HCT116 (cell line): ENCODE data around the gene DYNLT2B. TPM values are rescaled to one million over a fixed set of nuclear protein-coding genes. Genes with fewer than 3 reads are reported as not detected.

Experiments
- ATAC-seq: fragments of 200-7000 bp; cut with Tn5 transposase; 2 replicates; pipeline ENCODE4 v1.9.1; 2020; ENCODE audit warnings: mild to moderate bottlenecking, moderate library complexity
- BruUV-seq: library from RNA; stranded (reverse); fragments of 400-500 nt; replicated peaks from 2 replicates; lab custom pipeline; 2021; lab: Mats Ljungman, UMichigan
- CTCF ChIA-PET: fragments of 300-600 bp; sonication (Branson Sonifier 250); formaldehyde crosslinking; loops from one replicate; lab custom pipeline; 2021; ENCODE audit warnings: antibody characterized with exemption; lab: Charles Lee
- POLR2A ChIA-PET: fragments of 300-600, 350-600 bp; sonication (Branson Sonifier 250); formaldehyde crosslinking; loops from one replicate; lab custom pipeline; 2021; ENCODE audit warnings: antibody characterized with exemption; lab: Charles Lee
- RAD21 ChIA-PET, 2 experiments: fragments of 300-600 bp; sonication (Branson Sonifier 250); formaldehyde crosslinking; loops; one replicate each; lab custom pipeline; 2023; ENCODE audit warnings: low total read pairs in 2 of 2; ENCODE audit not compliant: uncharacterized antibody in 2 of 2, unreplicated experiment in 2 of 2, low non-redundant PET in 1 of 2; lab: Charles Lee
- DNase-seq: peaks from one replicate; pipeline ENCODE4 v3.0.0-alpha.2; 2010; ENCODE audit warnings: low read depth, low spot score
- H2AFZ ChIP-seq: fragments of 200-600 bp; shearing (Covaris generic), sonication (generic); 2 replicates; pipeline ENCODE4 v1.6.1; 2017; ENCODE audit warnings: low read depth, mixed run types, mixed read lengths, antibody characterized with exemption, low read length; ENCODE audit not compliant: poor library complexity, severe bottlenecking
- H3K27ac ChIP-seq: 2 replicates; pipeline ENCODE4 v1.5.1; 2012; ENCODE audit warnings: low read depth, low read length
- H3K27me3 ChIP-seq: fragments of 200-600 bp; sonication (generic); 2 replicates; pipeline ENCODE4 v1.6.1; 2016; ENCODE audit warnings: mixed run types, low read length, mixed read lengths; ENCODE audit not compliant: insufficient read depth
- H3K36me3 ChIP-seq, 2 experiments: fragments of 200-500 bp in 1 of 2; fragments of 200-600 bp in 1 of 2; sonication (Bioruptor generic) in 1 of 2; sonication (generic) in 1 of 2; 2 replicates each; pipeline versions ENCODE4 v1.5.1 to v1.6.1; 2014 to 2016; ENCODE audit warnings: low read length in 2 of 2, inconsistent platforms in 1 of 2, mixed read lengths in 1 of 2, mixed run types in 1 of 2; ENCODE audit not compliant: insufficient read depth in 2 of 2, control insufficient read depth in 1 of 2
- H3K4me1 ChIP-seq, 2 experiments: fragments of 200-600 bp in 1 of 2; sonication (generic) in 1 of 2; 2 replicates each; pipeline versions ENCODE4 v1.5.1 to v1.6.1; 2012 to 2017; ENCODE audit warnings: low read length in 2 of 2, inconsistent platforms in 1 of 2, mild to moderate bottlenecking in 1 of 2, mixed read lengths in 1 of 2, mixed run types in 1 of 2, moderate library complexity in 1 of 2; ENCODE audit not compliant: insufficient read depth in 2 of 2, control insufficient read depth in 1 of 2
- H3K4me2 ChIP-seq: fragments of 200-600 bp; sonication (generic); 2 replicates; pipeline ENCODE4 v1.6.1; 2017; ENCODE audit warnings: mixed run types, low read length, mixed read lengths
- H3K4me3 ChIP-seq, 2 experiments: fragments of 200-600 bp in 1 of 2; sonication (generic) in 1 of 2; replicated peaks in 1 of 2; 2 replicates each; pipeline ENCODE4 v1.5.1; 2011 to 2016; ENCODE audit warnings: low read length in 2 of 2, control low read depth in 1 of 2, low read depth in 1 of 2, mild to moderate bottlenecking in 1 of 2, mixed read lengths in 1 of 2, mixed run types in 1 of 2
- H3K79me2 ChIP-seq: fragments of 200-600 bp; sonication (generic); 2 replicates; pipeline ENCODE4 v1.6.1; 2017; ENCODE audit warnings: mild to moderate bottlenecking, mixed run types, low read length, moderate library complexity, mixed read lengths; ENCODE audit not compliant: insufficient read depth
- H3K9ac ChIP-seq: fragments of 200-600 bp; sonication (generic); 2 replicates; pipeline ENCODE4 v1.6.1; 2016; ENCODE audit warnings: low read length, mixed read lengths
- H3K9me2 ChIP-seq: fragments of 200-600 bp; sonication (generic), shearing (Covaris generic); 2 replicates; pipeline ENCODE4 v1.6.1; 2017; ENCODE audit warnings: mixed run types, mild to moderate bottlenecking, moderate library complexity; ENCODE audit not compliant: insufficient read depth
- H3K9me3 ChIP-seq, 2 experiments: fragments of 200-500 bp in 1 of 2; fragments of 200-600 bp in 1 of 2; sonication (Bioruptor generic) in 1 of 2; sonication (generic) in 1 of 2; 2 replicates each; pipeline ENCODE4 v1.6.1; 2014 to 2017; ENCODE audit warnings: low read length in 2 of 2, mixed read lengths in 2 of 2, inconsistent platforms in 1 of 2, low read depth in 1 of 2, mild to moderate bottlenecking in 1 of 2, mixed run types in 1 of 2, moderate library complexity in 1 of 2; ENCODE audit not compliant: control insufficient read depth in 1 of 2, insufficient read depth in 1 of 2
- H4K20me1 ChIP-seq: fragments of 200-600 bp; sonication (generic), shearing (Covaris generic); 2 replicates; pipeline ENCODE4 v1.6.1; 2017; ENCODE audit warnings: mixed run types, mild to moderate bottlenecking, moderate library complexity; ENCODE audit not compliant: insufficient read depth
- CBX3 ChIP-seq: IDR thresholded peaks from 2 replicates; pipeline ENCODE4 v1.6.1; 2012; ENCODE audit warnings: low read depth
- CEBPB ChIP-seq: IDR thresholded peaks from 2 replicates; pipeline ENCODE4 v1.6.1; 2012; ENCODE audit warnings: low read depth
- EGR1 ChIP-seq: IDR thresholded peaks from 2 replicates; pipeline ENCODE4 v1.6.1; 2012; ENCODE audit warnings: low read depth
- EZH2phosphoT487 ChIP-seq: fragments of 200-600 bp; IDR thresholded peaks from 2 replicates; pipeline ENCODE4 v1.6.1; 2018; ENCODE audit warnings: antibody characterized with exemption, borderline replicate concordance
- FOSL1 ChIP-seq: IDR thresholded peaks from 2 replicates; pipeline ENCODE4 v1.6.1; 2012; ENCODE audit warnings: low read depth
- JUND ChIP-seq: IDR thresholded peaks from 2 replicates; pipeline ENCODE4 v1.6.1; 2012
- MAX ChIP-seq: IDR thresholded peaks from 2 replicates; pipeline ENCODE4 v1.6.1; 2012
- POLR2A ChIP-seq: IDR thresholded peaks from 2 replicates; pipeline ENCODE4 v1.7.0; 2011; ENCODE audit warnings: borderline replicate concordance; ENCODE audit not compliant: insufficient read depth, insufficient read length; ENCODE audit errors: extremely low read depth
- RAD21 ChIP-seq: IDR thresholded peaks from 2 replicates; pipeline ENCODE4 v1.6.1; 2012; ENCODE audit warnings: low read depth, mild to moderate bottlenecking
- REST ChIP-seq: IDR thresholded peaks from 2 replicates; pipeline ENCODE4 v1.6.1; 2012; ENCODE audit warnings: low read depth
- SIN3A ChIP-seq: IDR thresholded peaks from 2 replicates; pipeline ENCODE4 v1.6.1; 2012; ENCODE audit warnings: low read depth
- SRF ChIP-seq: IDR thresholded peaks from 2 replicates; pipeline ENCODE4 v1.6.1; 2012; ENCODE audit warnings: low read depth
- TCF7L2 ChIP-seq: IDR thresholded peaks from 2 replicates; pipeline ENCODE4 v1.7.0; 2011; ENCODE audit warnings: borderline replicate concordance, inconsistent platforms; ENCODE audit not compliant: insufficient read depth, insufficient read length; ENCODE audit errors: extremely low read depth
- YY1 ChIP-seq: IDR thresholded peaks from 2 replicates; pipeline ENCODE4 v1.6.1; 2011; ENCODE audit warnings: low read length, low read depth, moderate library complexity, mild to moderate bottlenecking; ENCODE audit not compliant: insufficient replicate concordance; ENCODE audit errors: extremely low read depth
- ZBTB33 ChIP-seq: IDR thresholded peaks from 2 replicates; pipeline ENCODE4 v1.6.1; 2011; ENCODE audit warnings: mild to moderate bottlenecking, low read length, moderate library complexity; ENCODE audit not compliant: insufficient replicate concordance; ENCODE audit errors: extremely low read depth
- ZNF274 ChIP-seq: fragments of 200-500 bp; sonication (Bioruptor generic); IDR thresholded peaks from 2 replicates; pipeline ENCODE4 v1.6.1; 2014; ENCODE audit warnings: mild to moderate bottlenecking, low read depth, low read length, inconsistent platforms
- intact Hi-C: fragments of 100-400 bp; cut with micrococcal nuclease; formaldehyde crosslinking; loops from 2 replicates; pipeline ENCODE4 v1.10.0; 2022
- total RNA-seq: library from RNA; stranded (reverse); gene quantifications from one replicate; pipeline ENCODE4 v1.2.1, GENCODE V29; 2021; ENCODE audit not compliant: unreplicated experiment
- TF ChIP-seq, protein P1 (sequence below): IDR thresholded peaks from 2 replicates; pipeline ENCODE4 v1.6.1; 2012
- TF ChIP-seq, protein P2 (sequence below), 3 experiments: fragments of 200-600 bp in 1 of 3; sonication (generic) in 1 of 3; IDR thresholded peaks in 2 of 3; conservative IDR thresholded peaks in 1 of 3; 2 replicates each; pipeline ENCODE4 v1.5.1; 2012 to 2017; ENCODE audit warnings: low read depth in 2 of 3, low read length in 2 of 3, antibody characterized with exemption in 1 of 3, borderline replicate concordance in 1 of 3, control low read depth in 1 of 3, mild to moderate bottlenecking in 1 of 3, mixed read lengths in 1 of 3, mixed run types in 1 of 3, moderate library complexity in 1 of 3; ENCODE audit not compliant: insufficient read depth in 1 of 3

The DYNLT2B gene
- total RNA-seq, 1 experiment from 2014 or later = 9.7 TPM

GRCh38 chr3:196365736-196366135 lies 47.7 kb upstream of the DYNLT2B start:
- no peak overlapping the region for H3K9ac ChIP-seq
- H3K36me3 ChIP-seq = peaks cover 8 to 16% of the 10 kb centered on the region in 2 experiments; a peak in 3 of 4 replicates
- no peaks in the 10 kb centered on the region for H3K9me2 ChIP-seq
- H3K79me2 ChIP-seq = no peaks in the 10 kb centered on the region; the same call in 1 of the 2 replicates
- ChIA-PET CTCF (no interaction called here), POLR2A (no interaction called here), RAD21 (no interaction called here)
- TF ChIP-seq CBX3 (no peak), YY1 (no peak), SIN3A (no peak), TCF7L2 (no peak), SRF (no peak), EZH2phosphoT487 (no peak), POLR2A (no peak), RAD21 (no peak), ZNF274 (no peak), MAX (no peak), REST (no peak), FOSL1 (no peak), EGR1 (no peak), CEBPB (no peak), JUND (no peak), ZBTB33 (no peak)
- TF ChIP-seq, protein P1, sequence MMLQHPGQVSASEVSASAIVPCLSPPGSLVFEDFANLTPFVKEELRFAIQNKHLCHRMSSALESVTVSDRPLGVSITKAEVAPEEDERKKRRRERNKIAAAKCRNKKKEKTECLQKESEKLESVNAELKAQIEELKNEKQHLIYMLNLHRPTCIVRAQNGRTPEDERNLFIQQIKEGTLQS = no peak
- TF ChIP-seq, protein P2, sequence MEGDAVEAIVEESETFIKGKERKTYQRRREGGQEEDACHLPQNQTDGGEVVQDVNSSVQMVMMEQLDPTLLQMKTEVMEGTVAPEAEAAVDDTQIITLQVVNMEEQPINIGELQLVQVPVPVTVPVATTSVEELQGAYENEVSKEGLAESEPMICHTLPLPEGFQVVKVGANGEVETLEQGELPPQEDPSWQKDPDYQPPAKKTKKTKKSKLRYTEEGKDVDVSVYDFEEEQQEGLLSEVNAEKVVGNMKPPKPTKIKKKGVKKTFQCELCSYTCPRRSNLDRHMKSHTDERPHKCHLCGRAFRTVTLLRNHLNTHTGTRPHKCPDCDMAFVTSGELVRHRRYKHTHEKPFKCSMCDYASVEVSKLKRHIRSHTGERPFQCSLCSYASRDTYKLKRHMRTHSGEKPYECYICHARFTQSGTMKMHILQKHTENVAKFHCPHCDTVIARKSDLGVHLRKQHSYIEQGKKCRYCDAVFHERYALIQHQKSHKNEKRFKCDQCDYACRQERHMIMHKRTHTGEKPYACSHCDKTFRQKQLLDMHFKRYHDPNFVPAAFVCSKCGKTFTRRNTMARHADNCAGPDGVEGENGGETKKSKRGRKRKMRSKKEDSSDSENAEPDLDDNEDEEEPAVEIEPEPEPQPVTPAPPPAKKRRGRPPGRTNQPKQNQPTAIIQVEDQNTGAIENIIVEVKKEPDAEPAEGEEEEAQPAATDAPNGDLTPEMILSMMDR (IDR thresholded peaks at IDR 0.05 in 2 of 3, conservative IDR thresholded peaks at IDR 0.05 in 1 of 3; ENCODE audit: borderline replicate concordance in 1 of 3, insufficient read depth in 1 of 3, low read depth in 2 of 3, low read length in 2 of 3) = no peak
- H3K4me2 ChIP-seq = no peak overlapping the region
- H3K9me3 ChIP-seq = no peaks in the 10 kb centered on the region
- no peak for DNase-seq
- H3K4me1 ChIP-seq = no peaks in the 10 kb centered on the region; a peak in 1 of 4 replicates
- H3K4me3 ChIP-seq = no peak overlapping the region
- ATAC-seq = no peak
- no peak overlapping the region for H2AFZ ChIP-seq
- no peaks in the 10 kb centered on the region for H4K20me1 ChIP-seq
- no peak overlapping the region for H3K27ac ChIP-seq
- H3K27me3 ChIP-seq = no peaks in the 10 kb centered on the region
- BruUV-seq = no TSS peak
- intact Hi-C loops = no loop called here
